Esophagus muscularis mucosa (tissue), 4 donors: Measurements from ENCODE around the gene SALL2.

Experiments
- CTCF ChIP-seq, 3 experiments: fragments of 200-600 bp in 2 of 3; fragments of 450-650 bp in 1 of 3; sonication (generic) in 2 of 3; IDR thresholded peaks; one replicate each; pipeline ENCODE4 v1.5.1; 2017 to 2019; ENCODE audit warnings: antibody characterized with exemption in 3 of 3, mild to moderate bottlenecking in 2 of 3, moderate library complexity in 1 of 3
- EP300 ChIP-seq: sonication (generic); formaldehyde crosslinking; IDR thresholded peaks from one replicate; pipeline ENCODE4 v1.6.1; 2017; ENCODE audit warnings: antibody characterized with exemption
- POLR2A ChIP-seq: fragments of 450-650 bp; IDR thresholded peaks from one replicate; pipeline ENCODE4 v1.6.1; 2017; ENCODE audit warnings: antibody characterized with exemption, moderate library complexity, mild to moderate bottlenecking, low read depth
- POLR2AphosphoS5 ChIP-seq, 2 donors: sonication (generic); formaldehyde crosslinking; IDR thresholded peaks; one replicate each; pipeline ENCODE4 v1.6.1; 2017; ENCODE audit warnings: antibody characterized with exemption in 2 of 2

- no peak for TF ChIP-seq POLR2AphosphoS5 (IDR thresholded peaks at IDR 0.05)
- no peak for TF ChIP-seq CTCF (IDR thresholded peaks at IDR 0.05)
- TF ChIP-seq EP300 = no peak
- TF ChIP-seq POLR2A = no peak
Measured at GRCh38 chr14:21501568-21501967, 24.6 kb downstream of the SALL2 start.
